CD14-positive monocyte (primary cell): ENCODE data around the gene MSRB3. TPM values are rescaled to one million over a fixed set of nuclear protein-coding genes. Genes with fewer than 3 reads are reported as not detected.

Experiments
- DNase-seq, 3 donors: peaks; one replicate each; pipeline ENCODE4 v3.0.0-alpha.2; 2011 to 2022
- H2AFZ ChIP-seq: 2 replicates; pipeline ENCODE4 v1.6.0; 2012; ENCODE audit warnings: mild to moderate bottlenecking, low read depth, low read length, inconsistent platforms; ENCODE audit not compliant: insufficient read depth, poor library complexity, severe bottlenecking
- H3K27ac ChIP-seq, 2 donors: 1 replicate in 1 of 2; 2 replicates in 1 of 2; pipeline ENCODE4 v1.5.1; 2012 to 2013; ENCODE audit warnings: low read length in 2 of 2, control low read depth in 1 of 2, inconsistent platforms in 1 of 2, low read depth in 1 of 2, mild to moderate bottlenecking in 1 of 2
- H3K27me3 ChIP-seq, 2 donors: one replicate each; pipeline versions ENCODE4 v1.6.0 to v1.6.1; 2011 to 2013; ENCODE audit warnings: low read length in 2 of 2; ENCODE audit not compliant: control insufficient read depth in 2 of 2, insufficient read depth in 2 of 2
- H3K36me3 ChIP-seq, 2 donors: replicated peaks in 1 of 2; 1 replicate in 1 of 2; 2 replicates in 1 of 2; pipeline versions ENCODE4 v1.5.1 to v1.6.1; 2012 to 2013; ENCODE audit warnings: low read length in 2 of 2, control low read depth in 1 of 2, inconsistent platforms in 1 of 2, mild to moderate bottlenecking in 1 of 2; ENCODE audit not compliant: insufficient read depth in 2 of 2, control insufficient read depth in 1 of 2
- H3K4me1 ChIP-seq, 2 donors: 1 replicate in 1 of 2; 2 replicates in 1 of 2; pipeline versions ENCODE4 v1.5.1 to v1.6.1; 2012 to 2013; ENCODE audit warnings: low read length in 2 of 2, control low read depth in 1 of 2, inconsistent platforms in 1 of 2, mild to moderate bottlenecking in 1 of 2, moderate library complexity in 1 of 2; ENCODE audit not compliant: insufficient read depth in 2 of 2, control insufficient read depth in 1 of 2
- H3K4me2 ChIP-seq: replicated peaks from 2 replicates; pipeline ENCODE3; 2012; ENCODE audit warnings: low read length, moderate library complexity, mild to moderate bottlenecking; ENCODE audit not compliant: poor library complexity, severe bottlenecking; ENCODE audit errors: extremely low read depth
- H3K4me3 ChIP-seq, 3 experiments: fragments of 200-600 bp in 1 of 3; sonication (generic) in 1 of 3; replicated peaks in 1 of 3; 1 replicate in 2 of 3; 2 replicates in 1 of 3; pipeline ENCODE4 v1.5.1; 2011 to 2013; ENCODE audit warnings: low read length in 3 of 3, mild to moderate bottlenecking in 3 of 3, control low read depth in 2 of 3, low read depth in 2 of 3, inconsistent platforms in 1 of 3, moderate library complexity in 1 of 3
- H3K79me2 ChIP-seq: 2 replicates; pipeline ENCODE4 v1.6.0; 2012; ENCODE audit warnings: mild to moderate bottlenecking, control low read depth, inconsistent platforms, low read length, moderate library complexity; ENCODE audit not compliant: insufficient read depth
- H3K9ac ChIP-seq: 2 replicates; pipeline ENCODE4 v1.6.0; 2017; ENCODE audit warnings: low read length, mild to moderate bottlenecking; ENCODE audit not compliant: insufficient read depth, poor library complexity, severe bottlenecking
- H3K9me3 ChIP-seq, 2 donors: replicated peaks in 1 of 2; 1 replicate in 1 of 2; 2 replicates in 1 of 2; pipeline versions ENCODE4 v1.5.1 to v1.6.1; 2012 to 2013; ENCODE audit warnings: low read length in 2 of 2, control low read depth in 1 of 2; ENCODE audit not compliant: control insufficient read depth in 1 of 2, insufficient read depth in 1 of 2
- H4K20me1 ChIP-seq: 2 replicates; pipeline ENCODE4 v1.6.0; 2012; ENCODE audit warnings: mild to moderate bottlenecking, low read length, control low read depth, moderate library complexity; ENCODE audit not compliant: insufficient read depth
- H3K27ac Mint-ChIP-seq, 7 donors: one replicate each; pipeline ENCODE4 v1.8.0; 2020; ENCODE audit warnings: mild to moderate bottlenecking in 7 of 7, mixed read lengths in 7 of 7, moderate library complexity in 6 of 7, inconsistent platforms in 2 of 7
- H3K27me3 Mint-ChIP-seq, 3 donors: one replicate each; pipeline ENCODE4 v1.8.0; 2021 to 2022; ENCODE audit warnings: low read depth in 3 of 3, mild to moderate bottlenecking in 3 of 3, mixed read lengths in 3 of 3, moderate library complexity in 3 of 3, inconsistent platforms in 1 of 3
- H3K36me3 Mint-ChIP-seq, 2 donors: one replicate each; pipeline ENCODE4 v1.8.0; 2020; ENCODE audit warnings: mixed read lengths in 2 of 2, inconsistent platforms in 1 of 2, mild to moderate bottlenecking in 1 of 2
- H3K4me1 Mint-ChIP-seq: one replicate; pipeline ENCODE4 v1.8.0; 2020; ENCODE audit warnings: mild to moderate bottlenecking, mixed read lengths
- H3K4me3 Mint-ChIP-seq, 2 donors: one replicate each; pipeline ENCODE4 v1.8.0; 2020; ENCODE audit warnings: mild to moderate bottlenecking in 2 of 2, mixed read lengths in 2 of 2, moderate library complexity in 1 of 2
- H3K9me3 Mint-ChIP-seq, 7 donors: one replicate each; pipeline ENCODE4 v1.8.0; 2020 to 2022; ENCODE audit warnings: mixed read lengths in 7 of 7, mild to moderate bottlenecking in 6 of 7, moderate library complexity in 6 of 7, inconsistent platforms in 2 of 7
- CTCF ChIP-seq: fragments of 200-600 bp; IDR thresholded peaks from one replicate; pipeline ENCODE4 v1.8.0; 2022; ENCODE audit warnings: antibody characterized with exemption, mild to moderate bottlenecking
- WGBS: methylation state at CpG from one replicate; pipeline ENCODE4 v1.1.5; 2013; ENCODE audit warnings: missing lambda C conversion rate; ENCODE audit not compliant: insufficient coverage; 5-methylcytosine and 5-hydroxymethylcytosine counted together
- intact Hi-C, 2 donors: fragments of 100-400 bp; cut with micrococcal nuclease; formaldehyde crosslinking; loops; one replicate each; pipeline versions ENCODE4 v1.15.0 to v1.15.1; 2023
- polyA plus RNA-seq, 3 donors: library from polyadenylated mRNA; depleted of rRNA in 1 of 3; unstranded in 2 of 3; stranded (reverse) in 1 of 3; fragments of 300-500 nt in 2 of 3; fragments of >200 nt in 1 of 3; fragmentation: Illumina TruSeq in 2 of 3; gene quantifications; 1 replicate in 2 of 3; 2 replicates in 1 of 3; pipeline ENCODE4 v1.2.3, GENCODE V29; 2012 to 2021

Gene MSRB3
- polyA plus RNA-seq, 3 donors = 0.25 to 1.1 (median 1.0) TPM

- H3K36me3 Mint-ChIP-seq = peaks cover 0 to 2% of the 10 kb centered on the region in 2 donors
- Histone ChIP-seq H3K9me3 (no peaks in the 10 kb centered on the region), H3K4me1 (no peaks in the 10 kb centered on the region), H3K4me2 (no peak overlapping the region), H3K27ac (no peak overlapping the region), H3K36me3 (no peaks in the 10 kb centered on the region), H3K9ac (no peak overlapping the region), H3K27me3 (no peaks in the 10 kb centered on the region), H2AFZ (no peak overlapping the region), H4K20me1 (no peaks in the 10 kb centered on the region), H3K4me3 (no peak overlapping the region), H3K79me2 (no peaks in the 10 kb centered on the region)
- intact Hi-C loops = no loop called here
- H3K27me3 Mint-ChIP-seq = no peaks in the 10 kb centered on the region
- no peaks in the 10 kb centered on the region for H3K9me3 Mint-ChIP-seq
- no peak overlapping the region for H3K4me3 Mint-ChIP-seq
- 95% methylated on average over 2 of the region's 5 CpGs for WGBS
- H3K4me1 Mint-ChIP-seq = peaks cover 4% of the 10 kb centered on the region
- no peak for TF ChIP-seq CTCF
- no peak for DNase-seq
- no peak overlapping the region for H3K27ac Mint-ChIP-seq
These were observed 44.6 kb downstream of the MSRB3 start for GRCh38 chr12:65323070-65323469.

- Histone ChIP-seq H3K79me2 (no peaks in the 10 kb centered on the region), H3K9me3 (no peaks in the 10 kb centered on the region), H3K27ac (no peak overlapping the region), H3K4me3 (no peak overlapping the region), H3K27me3 (no peaks in the 10 kb centered on the region), H2AFZ (no peak overlapping the region), H3K4me1 (no peaks in the 10 kb centered on the region), H3K4me2 (no peak overlapping the region), H3K9ac (no peak overlapping the region), H4K20me1 (no peaks in the 10 kb centered on the region), H3K36me3 (no peaks in the 10 kb centered on the region)
- H3K9me3 Mint-ChIP-seq = no peaks in the 10 kb centered on the region
- H3K4me3 Mint-ChIP-seq = no peak overlapping the region
- DNase-seq = no peak
- no peak overlapping the region for H3K27ac Mint-ChIP-seq
- WGBS = no CpG with 5 or more reads among the region's 2 CpGs
- intact Hi-C loops = no loop called here
- H3K4me1 Mint-ChIP-seq = peaks cover 2% of the 10 kb centered on the region
- no peaks in the 10 kb centered on the region for H3K27me3 Mint-ChIP-seq
- TF ChIP-seq CTCF = no peak
- peaks cover 0 to 2% of the 10 kb centered on the region in 2 donors for H3K36me3 Mint-ChIP-seq
These were observed 45.6 kb downstream of the MSRB3 start for GRCh38 chr12:65324056-65324455.
